Neural cell (in vitro differentiated cells): ENCODE measurements around the gene CDH4.

Source experiments
- CTCF ChIP-seq: fragments of 450-650 bp; IDR thresholded peaks from 2 replicates; pipeline ENCODE4 v1.5.1; 2014; ENCODE audit warnings: antibody characterized with exemption, mild to moderate bottlenecking, moderate library complexity; ENCODE audit not compliant: poor library complexity, severe bottlenecking
- EP300 ChIP-seq: fragments of 450-650 bp; conservative IDR thresholded peaks from 2 replicates; pipeline ENCODE4 v1.6.1; 2014; ENCODE audit warnings: antibody characterized with exemption, mild to moderate bottlenecking, moderate library complexity; ENCODE audit not compliant: poor library complexity, severe bottlenecking
- EZH2 ChIP-seq: fragments of 200-600, 300-800 bp; shearing (Covaris generic), sonication (generic); IDR thresholded peaks from 2 replicates; pipeline ENCODE4 v1.6.1; 2014; ENCODE audit warnings: antibody characterized with exemption, low read length, borderline replicate concordance, mild to moderate bottlenecking; ENCODE audit not compliant: insufficient read depth, poor library complexity, severe bottlenecking
- MXI1 ChIP-seq: fragments of 450-650 bp; conservative IDR thresholded peaks from 2 replicates; pipeline ENCODE4 v1.6.1; 2014; ENCODE audit warnings: antibody characterized with exemption, mild to moderate bottlenecking; ENCODE audit not compliant: poor library complexity, severe bottlenecking
- REST ChIP-seq: IDR thresholded peaks from 2 replicates; pipeline ENCODE4 v1.6.1; 2012; ENCODE audit warnings: borderline replicate concordance
- SMC3 ChIP-seq: fragments of 450-650 bp; conservative IDR thresholded peaks from 2 replicates; pipeline ENCODE4 v1.6.1; 2014; ENCODE audit warnings: antibody characterized with exemption, mild to moderate bottlenecking, moderate library complexity; ENCODE audit not compliant: poor library complexity
- TAF1 ChIP-seq: IDR thresholded peaks from 2 replicates; pipeline ENCODE4 v1.6.1; 2012; ENCODE audit warnings: low read depth

DNA sequence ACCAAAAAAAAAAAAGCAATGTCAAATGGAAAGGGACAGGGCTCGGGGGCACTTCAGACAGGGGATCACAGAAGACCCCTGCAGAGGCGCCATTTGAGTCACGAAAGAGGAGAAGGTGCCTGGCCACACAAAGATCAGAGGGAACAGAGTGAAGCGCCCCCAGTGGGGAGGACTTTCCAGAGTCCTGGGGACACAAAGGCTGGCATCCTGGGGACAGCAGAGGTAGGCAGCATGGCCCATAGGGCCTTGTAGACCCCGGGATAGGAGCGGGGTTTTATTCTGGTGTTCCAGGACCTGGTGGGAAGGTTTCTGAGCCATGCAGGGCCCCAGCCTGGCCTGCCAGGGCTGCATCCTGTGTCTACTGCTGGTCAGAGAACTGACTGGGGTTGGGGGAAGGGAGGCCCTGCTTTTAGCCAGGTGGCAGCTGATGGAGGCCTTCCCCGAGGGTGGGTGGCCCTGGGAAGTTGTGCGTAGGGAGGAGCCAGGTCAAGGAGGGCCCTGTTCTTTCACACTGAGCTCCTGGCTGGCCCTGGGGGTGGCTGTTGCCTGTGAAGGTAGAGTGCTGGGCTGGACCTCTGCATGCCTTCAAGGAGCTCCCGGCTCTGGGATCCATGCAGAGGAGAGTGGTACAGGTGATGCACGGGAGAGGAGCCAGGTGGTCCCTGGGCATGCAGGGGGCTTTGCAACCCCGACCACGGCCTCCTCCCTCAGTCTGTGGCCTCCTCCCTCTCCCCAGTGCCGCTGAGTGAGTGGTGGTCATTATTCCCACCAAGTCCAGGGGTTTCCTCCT is 117.9 kb downstream of the CDH4 start:
- TF ChIP-seq SMC3 (no peak), CTCF (no peak), EP300 (no peak), MXI1 (no peak), TAF1 (no peak), EZH2 (no peak), REST (no peak)
